A549 (cell line): ENCODE data around the gene ESYT2. TPM values are rescaled to one million over a fixed set of nuclear protein-coding genes. Genes with fewer than 3 reads are reported as not detected.

ENCODE experiments used
- ATAC-seq, 2 experiments: fragments of 200-7000 bp in 1 of 2; fragments of >200 bp in 1 of 2; cut with Nextera tagmentation in 1 of 2; cut with Tn5 transposase in 1 of 2; 3 replicates each; pipeline versions ENCODE4 v1.8.0 to v1.9.1; 2018 to 2020; ENCODE audit warnings: mild to moderate bottlenecking in 1 of 2, moderate library complexity in 1 of 2
- CTCF ChIA-PET: fragments of 300-600 bp; sonication (Branson Sonifier 250); formaldehyde crosslinking; extraction: SDS; loops from one replicate; lab custom pipeline; 2021; ENCODE audit warnings: antibody characterized with exemption, inconsistent platforms; lab: Yijun Ruan, JAX
- POLR2A ChIA-PET: fragments of 350-600 bp; formaldehyde crosslinking; extraction: SDS; loops from one replicate; lab custom pipeline; 2021; ENCODE audit warnings: antibody characterized with exemption, inconsistent platforms; lab: Yijun Ruan, JAX
- DNase-seq, 2 experiments: peaks; one replicate each; pipeline versions ENCODE4 v3.0.0 to v3.0.0-alpha.2; 2011 to 2016; ENCODE audit warnings: low read depth in 1 of 2, low spot score in 1 of 2
- FAIRE-seq: peaks from 2 replicates; lab custom pipeline; 2011; peaks lifted over from hg19 to GRCh38; lab: Jason Lieb, UNC
- H3K27ac ChIP-seq, 2 experiments: fragments of >200 bp; sonication (Bioruptor Twin); formaldehyde crosslinking; 3 replicates each; pipeline ENCODE4 v1.5.1; 2016 to 2017
- H3K4me1 ChIP-seq: fragments of >200 bp; sonication (Bioruptor Twin); formaldehyde crosslinking; 3 replicates; pipeline ENCODE4 v1.6.1; 2016
- H3K4me2 ChIP-seq: fragments of >200 bp; sonication (Bioruptor Twin); formaldehyde crosslinking; 3 replicates; pipeline ENCODE4 v1.6.1; 2016
- H3K4me3 ChIP-seq: fragments of >200 bp; sonication (Bioruptor Twin); formaldehyde crosslinking; 3 replicates; pipeline ENCODE4 v1.5.1; 2016
- H3K9me3 ChIP-seq: fragments of >200 bp; sonication (Bioruptor Twin); formaldehyde crosslinking; 3 replicates; pipeline ENCODE4 v1.6.1; 2016
- CTCF ChIP-seq: fragments of >200 bp; sonication (Bioruptor Twin); formaldehyde crosslinking; IDR thresholded peaks from 3 replicates; pipeline ENCODE4 v1.5.1; 2016
- EP300 ChIP-seq, 2 experiments: fragments of >200 bp; sonication (Bioruptor Twin); formaldehyde crosslinking; IDR thresholded peaks; 2 replicates in 1 of 2; 3 replicates in 1 of 2; pipeline ENCODE4 v1.6.1; 2016 to 2017
- GATA3 ChIP-seq: IDR thresholded peaks from 2 replicates; pipeline ENCODE4 v1.6.1; 2012; ENCODE audit warnings: borderline replicate concordance
- HEYL ChIP-seq: fragments of 250-450 bp; sonication (Bioruptor Pico); IDR thresholded peaks from 2 replicates; pipeline ENCODE4 v1.8.0; 2021; ENCODE audit warnings: mild to moderate bottlenecking, moderate library complexity
- JUN ChIP-seq, 2 experiments: fragments of >200 bp; sonication (Bioruptor Twin); formaldehyde crosslinking; IDR thresholded peaks; 2 replicates in 1 of 2; 3 replicates in 1 of 2; pipeline ENCODE4 v1.6.1; 2016 to 2017
- JUNB ChIP-seq: fragments of >200 bp; sonication (Bioruptor Twin); formaldehyde crosslinking; IDR thresholded peaks from 2 replicates; pipeline ENCODE4 v1.6.1; 2016
- MYC ChIP-seq: IDR thresholded peaks from 2 replicates; pipeline ENCODE4 v1.6.1; 2012; ENCODE audit warnings: mild to moderate bottlenecking, inconsistent platforms, low read length, improper control_type of control experiment, borderline replicate concordance
- NFE2L2 ChIP-seq: fragments of 150-350 bp; conservative IDR thresholded peaks from 2 replicates; pipeline ENCODE4 v1.6.1; 2014; ENCODE audit warnings: low read length
- PBX3 ChIP-seq: IDR thresholded peaks from 2 replicates; pipeline ENCODE4 v1.6.1; 2012
- POLR2AphosphoS2 ChIP-seq: conservative IDR thresholded peaks from 2 replicates; pipeline ENCODE4 v1.6.1; 2012; ENCODE audit warnings: low read length, improper control_type of control experiment, inconsistent platforms
- RAD21 ChIP-seq, 2 experiments: fragments of >200 bp in 1 of 2; sonication (Bioruptor Twin) in 1 of 2; formaldehyde crosslinking in 1 of 2; IDR thresholded peaks in 1 of 2; conservative IDR thresholded peaks in 1 of 2; 2 replicates in 1 of 2; 3 replicates in 1 of 2; pipeline ENCODE4 v1.6.1; 2012 to 2018; ENCODE audit warnings: inconsistent platforms in 1 of 2
- SMC3 ChIP-seq: fragments of >200 bp; sonication (Bioruptor Twin); formaldehyde crosslinking; IDR thresholded peaks from 3 replicates; pipeline ENCODE4 v1.6.1; 2018; ENCODE audit warnings: inconsistent platforms
- ZSCAN20 ChIP-seq: fragments of 250-450 bp; sonication (Bioruptor Pico); IDR thresholded peaks from 2 replicates; pipeline ENCODE4 v1.8.0; 2022; ENCODE audit warnings: mild to moderate bottlenecking, moderate library complexity
- WGBS: methylation state at CpG from one replicate; pipeline ENCODE4 v1.1.6; 2017; ENCODE audit errors: missing lambda C conversion rate; 5-methylcytosine and 5-hydroxymethylcytosine counted together
- polyA plus RNA-seq, 4 experiments: library from polyadenylated mRNA; depleted of rRNA in 3 of 4; stranded (reverse); fragments of >200 nt; fragmentation: RNase III in 1 of 4; extraction: RNeasy Plus Mini Kit Qiagen cat#74134 plus additional on column Dnase treatment in 1 of 4; gene quantifications; 2 replicates in 3 of 4; 3 replicates in 1 of 4; pipeline ENCODE4 v1.2.3, GENCODE V29; 2011 to 2017
- TF ChIP-seq, protein P1 (sequence below): fragments of 250-450 bp; sonication (Bioruptor Pico); IDR thresholded peaks from 2 replicates; pipeline ENCODE4 v1.5.0; 2020; ENCODE audit warnings: low read depth, mild to moderate bottlenecking, moderate library complexity
- TF ChIP-seq, protein P2 (sequence below): fragments of 250-450 bp; sonication (Bioruptor Pico); IDR thresholded peaks from 2 replicates; pipeline ENCODE4 v1.5.0; 2021; ENCODE audit warnings: mild to moderate bottlenecking, moderate library complexity, borderline replicate concordance
- TF ChIP-seq, protein P3 (sequence below): fragments of >200 bp; sonication (Bioruptor Twin); formaldehyde crosslinking; IDR thresholded peaks from 2 replicates; pipeline ENCODE4 v1.6.1; 2016

The ESYT2 gene
- polyA plus RNA-seq, 2 of the 4 experiments (the other 2 are of a cell fraction) = 45.8 to 77.0 TPM

- peaks cover 6% of the 10 kb centered on the region; the same call in 2 of the 3 replicates for H3K4me1 ChIP-seq
- POLR2A ChIA-PET = no interaction called here
- CTCF ChIA-PET = interaction anchor here (0.6 to 8.1 kb wide), 44 partner anchors 9 to 447 kb away, joined by 3 to 111 read pairs (median 4); partner anchors contain the start of genes DYNC2I1 and NCAPG2
- DNase-seq (peak; percentile 51 to 76), FAIRE-seq (no peak), ATAC-seq (peak; percentile 96)
- no peak overlapping the region for H3K4me3 ChIP-seq
- 0 out of 3 replicates have a peak overlapping the region, but pooled peaks have one; percentile 9 for H3K4me2 ChIP-seq
- WGBS = 63% methylated on average over 8 of the region's 10 CpGs
- no peaks in the 10 kb centered on the region for H3K9me3 ChIP-seq
- TF ChIP-seq RAD21 (conservative IDR thresholded peaks at IDR 0.05 in 1 of 2, IDR thresholded peaks at IDR 0.05 in 1 of 2) (peak; percentile 71 to 75), JUN (IDR thresholded peaks at IDR 0.05) (no peak), CTCF (peak; percentile 65), SMC3 (peak; percentile 59), EP300 (IDR thresholded peaks at IDR 0.05) (no peak)
- TF ChIP-seq, protein P1, sequence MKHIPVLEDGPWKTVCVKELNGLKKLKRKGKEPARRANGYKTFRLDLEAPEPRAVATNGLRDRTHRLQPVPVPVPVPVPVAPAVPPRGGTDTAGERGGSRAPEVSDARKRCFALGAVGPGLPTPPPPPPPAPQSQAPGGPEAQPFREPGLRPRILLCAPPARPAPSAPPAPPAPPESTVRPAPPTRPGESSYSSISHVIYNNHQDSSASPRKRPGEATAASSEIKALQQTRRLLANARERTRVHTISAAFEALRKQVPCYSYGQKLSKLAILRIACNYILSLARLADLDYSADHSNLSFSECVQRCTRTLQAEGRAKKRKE (CRISPR knock-in tag) = no peak
- TF ChIP-seq, protein P2, sequence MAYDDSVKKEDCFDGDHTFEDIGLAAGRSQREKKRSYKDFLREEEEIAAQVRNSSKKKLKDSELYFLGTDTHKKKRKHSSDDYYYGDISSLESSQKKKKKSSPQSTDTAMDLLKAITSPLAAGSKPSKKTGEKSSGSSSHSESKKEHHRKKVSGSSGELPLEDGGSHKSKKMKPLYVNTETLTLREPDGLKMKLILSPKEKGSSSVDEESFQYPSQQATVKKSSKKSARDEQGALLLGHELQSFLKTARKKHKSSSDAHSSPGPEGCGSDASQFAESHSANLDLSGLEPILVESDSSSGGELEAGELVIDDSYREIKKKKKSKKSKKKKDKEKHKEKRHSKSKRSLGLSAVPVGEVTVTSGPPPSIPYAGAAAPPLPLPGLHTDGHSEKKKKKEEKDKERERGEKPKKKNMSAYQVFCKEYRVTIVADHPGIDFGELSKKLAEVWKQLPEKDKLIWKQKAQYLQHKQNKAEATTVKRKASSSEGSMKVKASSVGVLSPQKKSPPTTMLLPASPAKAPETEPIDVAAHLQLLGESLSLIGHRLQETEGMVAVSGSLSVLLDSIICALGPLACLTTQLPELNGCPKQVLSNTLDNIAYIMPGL (CRISPR knock-in tag) = no peak
- H3K27ac ChIP-seq = peak overlapping the region; percentile 10 to 18; a peak in 3 of 6 replicates
Observed at GRCh38 chr7:158695726-158696452, 133.4 kb downstream of the ESYT2 start.

- Histone ChIP-seq H3K4me3 (no peak overlapping the region), H3K9me3 (no peaks in the 10 kb centered on the region), H3K27ac (no peak overlapping the region), H3K4me1 (peaks cover 6% of the 10 kb centered on the region; the same call in 2 of the 3 replicates), H3K4me2 (no peak overlapping the region)
- TF ChIP-seq GATA3 (no peak), NFE2L2 (no peak), ZSCAN20 (CRISPR knock-in tag) (no peak), HEYL (no peak), JUNB (no peak), PBX3 (no peak), MYC (no peak), POLR2AphosphoS2 (no peak)
- TF ChIP-seq, protein P3, sequence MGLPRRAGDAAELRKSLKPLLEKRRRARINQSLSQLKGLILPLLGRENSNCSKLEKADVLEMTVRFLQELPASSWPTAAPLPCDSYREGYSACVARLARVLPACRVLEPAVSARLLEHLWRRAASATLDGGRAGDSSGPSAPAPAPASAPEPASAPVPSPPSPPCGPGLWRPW = no peak
- TF ChIP-seq, protein P2 (CRISPR knock-in tag) = no peak
- FAIRE-seq (no peak), DNase-seq (no peak), ATAC-seq (no peak)
- 60% methylated on average over 3 of the region's 3 CpGs for WGBS
- ChIA-PET POLR2A (no interaction called here), CTCF (interaction anchor here (0.8 to 8.1 kb wide), 16 partner anchors 9 to 284 kb away, joined by 3 to 111 read pairs (median 6); partner anchors contain the start of gene NCAPG2)
Observed at GRCh38 chr7:158695056-158695455, 134.3 kb downstream of the ESYT2 start.
